ENCODE measurements around the gene GOLIM4.
A peak's percentile ranks its signal among the peaks of the same experiment; 100 is the strongest.

The GOLIM4 gene

DNA sequence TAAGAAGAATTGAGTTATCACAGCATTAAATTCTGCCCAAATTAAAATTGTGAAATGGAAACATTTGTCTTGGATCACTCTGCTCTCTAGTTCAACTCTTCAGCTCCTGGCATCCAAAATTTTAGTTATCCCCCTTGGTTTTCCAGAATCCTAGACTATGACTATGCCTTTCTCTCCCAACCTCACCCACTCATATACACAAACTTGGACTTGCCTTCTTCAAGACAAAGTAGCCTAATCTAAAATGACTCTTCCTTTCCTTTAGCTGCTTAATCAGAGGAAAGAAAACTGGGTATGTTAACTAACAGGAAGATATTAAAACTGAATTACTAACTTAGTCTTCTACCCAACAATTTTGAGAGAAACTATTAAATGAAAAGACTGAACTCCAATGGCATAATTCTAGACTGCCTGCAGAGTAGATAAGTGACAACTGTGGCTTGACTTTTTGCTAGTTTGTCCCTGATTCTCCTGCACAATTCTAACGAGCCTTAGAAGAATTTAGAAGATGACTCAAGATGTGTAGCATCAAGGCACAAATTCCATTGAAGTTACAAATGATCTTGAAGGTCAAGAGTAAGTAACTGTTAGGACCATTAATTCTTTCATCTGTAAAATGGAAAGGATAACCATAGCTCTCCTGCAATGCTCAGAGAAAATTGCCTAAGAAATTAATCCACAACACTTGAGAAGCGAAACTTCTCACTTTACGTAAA, 5.2 kb upstream of the GOLIM4 start:
- no peak for DNase-seq (ENCODE audit: low read depth)

DNA sequence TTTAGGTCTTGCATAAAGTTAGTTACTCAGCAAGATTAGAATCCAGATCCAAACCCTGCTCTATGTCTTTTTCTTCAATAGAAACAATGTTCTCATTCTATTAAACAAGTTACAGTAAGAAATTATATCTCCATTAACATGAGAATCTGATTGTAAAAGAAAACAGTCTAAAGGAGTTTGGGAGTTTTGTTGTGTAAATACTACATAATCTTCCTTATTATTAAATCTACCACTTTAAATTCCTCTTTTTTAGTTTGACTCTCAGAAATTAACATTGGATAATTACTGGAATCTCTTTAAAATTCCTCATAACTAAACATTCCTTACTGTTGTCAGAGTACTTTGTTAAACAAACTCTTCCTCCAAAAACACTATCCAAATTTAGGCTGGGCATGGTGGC, 1.7 kb upstream of the GOLIM4 start:
- DNase-seq (ENCODE audit: low read depth), result no peak

DNA sequence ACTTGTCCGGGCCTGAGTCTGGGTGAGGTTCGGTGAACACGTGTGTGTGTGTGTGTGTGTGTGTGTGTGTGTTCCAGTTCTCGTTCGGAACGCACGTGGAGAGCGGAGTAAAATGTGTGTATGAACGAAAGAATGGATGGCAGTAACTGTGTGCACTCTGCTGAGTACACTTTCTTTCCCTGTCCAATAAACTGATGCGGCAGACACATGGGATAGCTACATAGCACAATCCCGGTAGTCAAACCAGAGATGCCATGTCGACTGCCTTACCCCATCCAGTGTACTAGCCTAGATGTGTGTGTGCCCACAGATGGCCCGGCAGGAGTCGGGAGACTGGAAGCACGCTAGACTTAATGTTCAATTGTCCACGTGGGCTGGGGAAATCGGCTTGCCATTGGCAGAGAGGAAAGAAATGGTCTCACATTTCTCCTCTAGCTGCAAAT, 507 bp upstream of the GOLIM4 start:
- DNase-seq (ENCODE audit: low read depth), result peak; percentile 73

DNA sequence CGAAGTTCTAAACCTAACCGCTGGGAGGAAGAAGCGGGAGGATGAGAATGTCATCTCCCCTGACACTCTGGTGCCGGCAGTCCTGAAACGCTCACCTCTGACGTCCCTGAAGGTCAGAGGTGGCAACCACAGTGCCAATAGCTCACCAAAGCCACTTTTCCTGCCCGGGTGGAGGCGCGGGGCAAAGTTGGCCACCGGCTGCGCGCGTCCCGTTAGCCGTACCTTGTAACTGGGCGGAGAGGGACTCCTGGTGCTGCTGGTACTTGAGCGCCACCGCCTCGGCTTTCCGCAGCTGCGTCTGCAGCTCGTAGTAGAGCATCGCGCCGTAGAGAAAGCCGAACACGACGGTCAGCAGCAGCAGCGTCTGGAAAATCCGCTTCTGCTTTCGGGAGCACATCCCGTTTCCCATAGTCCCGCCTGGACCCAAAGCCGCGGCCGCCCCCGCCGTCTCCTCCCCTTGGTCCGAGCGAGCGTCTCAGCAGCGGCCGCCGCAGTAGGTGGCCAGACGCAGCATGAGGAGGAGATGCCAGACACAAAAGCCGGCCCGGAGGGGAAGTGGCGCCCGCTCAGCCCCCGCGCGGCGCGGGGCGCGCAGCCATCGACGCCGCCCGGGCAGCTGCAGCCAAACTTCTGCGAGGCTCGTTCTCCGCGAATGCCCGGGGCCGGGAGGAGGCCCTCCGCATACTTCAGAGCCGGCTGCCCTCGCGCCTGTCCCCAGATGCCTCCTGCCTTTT, 680 bp downstream of the GOLIM4 start:
- DNase-seq (ENCODE audit: low read depth), result peak; percentile 39

DNA sequence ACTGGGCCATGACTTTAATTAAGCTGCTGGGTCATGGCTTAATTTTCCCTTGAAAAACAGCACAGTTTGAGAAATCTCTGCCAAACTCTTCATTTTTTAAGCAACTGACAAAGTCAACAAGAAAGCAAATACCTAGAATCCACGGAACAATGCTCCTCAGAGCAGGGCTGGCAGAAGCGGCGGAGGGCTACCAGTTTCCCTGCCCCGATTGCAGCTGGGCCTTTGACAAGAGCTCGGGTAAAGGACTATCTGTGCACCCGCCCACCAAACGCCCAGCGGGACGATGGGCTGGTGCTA, 1.2 kb downstream of the GOLIM4 start:
- DNase-seq (ENCODE audit: low read depth), result no peak

DNA sequence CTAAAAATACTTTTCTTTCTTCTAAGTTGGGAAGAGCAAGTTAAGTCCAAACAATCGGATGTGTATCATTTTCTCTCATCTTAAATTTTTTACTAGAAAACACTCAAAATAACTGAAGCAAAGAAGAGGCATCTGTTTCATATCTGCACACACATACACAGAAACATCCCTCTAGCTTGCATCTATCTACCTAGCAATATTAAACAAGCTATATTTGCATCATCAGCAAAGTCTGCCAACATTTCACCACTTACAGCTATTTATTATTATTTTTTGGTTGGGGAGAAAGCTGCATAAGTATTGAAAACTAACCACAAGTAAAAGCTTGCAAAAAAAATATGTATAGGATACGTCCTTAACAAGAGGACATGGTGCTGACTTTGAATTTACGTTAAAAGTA, 1.9 kb downstream of the GOLIM4 start:
- no peak for DNase-seq (ENCODE audit: low read depth)

DNA sequence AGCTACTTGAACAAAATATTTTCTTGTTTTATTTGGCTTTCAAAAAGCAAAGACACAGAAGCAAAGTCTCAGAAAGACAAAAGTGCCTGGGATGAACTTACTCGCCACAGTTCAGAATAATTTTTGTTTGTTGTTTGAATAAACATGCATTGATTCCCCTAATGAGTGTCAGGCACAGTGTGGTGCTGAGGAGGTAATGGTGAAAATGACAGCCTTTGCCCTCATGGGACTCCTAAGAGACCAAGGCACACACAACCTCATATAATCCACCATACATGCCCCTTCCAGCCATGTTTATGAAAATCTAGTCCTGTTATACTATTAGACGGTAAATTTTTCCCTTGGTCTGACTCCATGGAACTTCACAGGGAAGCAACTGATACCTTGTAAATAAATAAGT, 2.5 kb downstream of the GOLIM4 start:
- DNase-seq (ENCODE audit: low read depth), result no peak

DNA sequence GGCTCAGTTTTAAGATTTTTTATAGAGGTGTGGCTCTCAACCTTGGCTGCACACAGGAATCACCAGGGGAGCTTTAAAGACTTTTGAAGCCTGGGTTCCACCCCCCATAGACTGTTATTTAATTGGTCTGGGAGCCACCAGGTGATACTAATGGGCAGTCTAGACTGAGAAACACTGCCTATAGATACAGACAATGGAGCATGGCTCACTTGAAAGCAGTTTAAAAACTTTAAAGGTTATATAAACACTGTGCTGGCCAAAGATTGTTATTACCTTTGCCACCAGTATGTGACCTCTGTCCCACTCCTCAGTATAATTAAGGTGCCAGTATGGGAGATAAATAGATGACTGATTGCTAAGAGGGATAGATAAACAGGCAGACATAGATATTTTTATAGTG, 3.8 kb downstream of the GOLIM4 start:
- no peak for DNase-seq (ENCODE audit: low read depth)

DNA sequence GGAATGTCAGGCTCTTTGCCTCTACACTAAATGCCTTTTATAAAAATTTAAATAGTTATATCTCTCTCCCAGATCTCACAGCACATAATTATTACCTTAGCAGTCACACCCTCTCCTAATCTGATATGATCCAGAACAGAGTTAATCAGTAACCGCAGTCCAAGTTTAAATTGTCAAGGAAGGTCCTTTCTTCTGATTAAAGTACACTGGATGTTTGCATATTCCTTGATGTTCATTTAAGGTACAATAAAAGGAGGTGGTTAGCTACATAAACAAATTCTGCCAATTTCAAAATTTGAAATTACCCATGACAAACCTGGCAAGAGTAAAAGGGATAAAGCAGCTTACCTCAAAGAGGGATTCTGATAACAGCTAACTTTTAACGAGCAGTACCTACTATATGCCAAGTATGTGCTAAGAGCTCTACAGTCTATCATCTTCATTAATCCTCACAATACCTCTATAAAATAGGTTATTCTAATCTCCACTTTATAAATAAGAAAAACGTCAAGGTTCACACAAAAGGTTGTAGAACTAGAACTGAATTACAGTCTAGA, 4.3 kb downstream of the GOLIM4 start:
- no peak for DNase-seq (ENCODE audit: low read depth)

DNA sequence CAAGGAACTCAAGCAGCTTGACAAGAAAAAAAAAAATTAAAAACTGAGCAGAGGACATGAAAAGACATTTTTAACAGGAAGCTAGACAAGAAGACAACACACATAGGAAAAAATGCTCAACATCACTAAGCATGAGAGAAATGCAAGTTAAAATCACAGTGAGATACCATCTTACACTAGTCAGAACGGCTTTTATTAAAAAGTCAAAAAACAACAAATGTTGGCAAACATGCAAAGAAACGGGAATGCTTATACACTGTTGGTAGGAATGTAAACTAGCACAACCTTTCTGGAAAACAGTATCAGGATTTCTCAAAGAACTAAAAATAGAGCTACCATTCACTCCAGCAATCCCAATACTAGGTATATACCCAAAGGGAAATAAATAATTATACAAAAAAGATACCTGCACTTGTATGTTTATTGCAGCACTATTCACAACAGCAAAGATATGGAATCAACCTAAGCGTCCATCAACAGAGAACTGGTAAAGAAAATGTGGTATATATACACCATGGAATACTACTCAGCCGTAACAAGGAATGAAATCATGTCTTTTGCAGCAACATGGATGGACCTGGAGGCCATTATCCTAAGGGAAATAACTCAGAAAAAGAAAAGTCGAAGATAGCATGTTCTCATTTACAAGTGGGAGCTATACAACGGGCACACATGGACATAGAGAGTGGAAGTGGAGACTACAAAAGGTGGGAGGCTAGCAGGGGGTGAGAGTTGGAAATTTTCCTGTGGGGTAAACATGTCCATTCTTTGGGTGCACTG, 5.2 kb downstream of the GOLIM4 start:
- DNase-seq (ENCODE audit: low read depth), result no peak

DNA sequence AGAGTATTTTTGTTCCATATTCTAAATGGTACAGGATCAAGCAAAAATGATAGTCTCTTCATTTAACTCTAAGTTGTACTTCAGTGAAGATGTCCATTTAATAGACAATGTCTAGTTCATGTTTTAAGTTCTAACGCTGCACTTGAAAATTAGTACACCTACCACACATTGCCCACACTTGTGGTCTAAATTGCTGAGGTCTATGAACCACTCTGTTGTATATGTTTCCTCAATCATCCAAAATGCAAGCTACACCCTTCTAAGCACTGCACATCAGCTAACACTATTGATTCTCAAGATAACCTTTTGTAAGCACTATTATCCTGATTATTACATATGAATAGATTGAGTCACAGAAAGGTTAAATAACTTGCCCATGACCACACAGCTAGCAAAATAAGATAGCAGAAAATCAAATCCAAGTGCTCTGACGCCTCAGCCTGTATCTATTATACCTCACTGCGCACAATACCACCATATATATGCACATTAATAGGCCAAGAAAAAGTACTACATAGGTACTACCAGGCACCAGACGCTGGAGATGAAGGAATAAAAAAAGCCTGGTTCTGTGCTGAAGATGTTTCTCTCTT, 6.4 kb downstream of the GOLIM4 start:
- no peak for DNase-seq (ENCODE audit: low read depth)

DNA sequence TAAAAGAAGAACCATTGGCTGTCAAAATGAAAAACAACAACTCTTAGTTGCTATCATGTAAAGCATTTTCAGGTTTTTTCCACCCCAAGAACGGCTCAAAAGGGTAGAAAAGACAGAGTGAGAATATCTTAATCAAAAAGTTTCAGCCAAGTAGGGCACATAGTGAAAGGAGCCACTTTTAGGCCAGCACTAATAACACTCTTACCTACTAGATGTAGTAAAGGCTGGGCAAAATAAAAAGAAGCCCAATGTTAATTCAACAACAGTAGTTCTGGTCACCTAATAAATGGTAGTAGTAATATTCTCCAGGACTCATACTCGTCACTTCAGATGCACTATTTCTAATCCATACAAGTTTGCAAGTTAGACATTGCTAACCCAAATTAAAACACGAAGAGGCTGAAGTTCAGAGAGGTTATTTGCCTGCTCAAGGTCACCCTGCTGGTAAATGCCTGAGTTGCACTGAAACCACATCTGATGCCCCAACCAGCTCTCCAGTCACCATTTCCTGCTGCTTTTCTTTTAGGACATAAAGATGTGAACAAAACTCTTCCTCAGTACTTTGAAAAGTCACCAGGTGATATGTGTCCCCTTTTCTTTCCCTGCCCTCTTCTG, 7.5 kb downstream of the GOLIM4 start:
- no peak for DNase-seq (ENCODE audit: low read depth)

DNA sequence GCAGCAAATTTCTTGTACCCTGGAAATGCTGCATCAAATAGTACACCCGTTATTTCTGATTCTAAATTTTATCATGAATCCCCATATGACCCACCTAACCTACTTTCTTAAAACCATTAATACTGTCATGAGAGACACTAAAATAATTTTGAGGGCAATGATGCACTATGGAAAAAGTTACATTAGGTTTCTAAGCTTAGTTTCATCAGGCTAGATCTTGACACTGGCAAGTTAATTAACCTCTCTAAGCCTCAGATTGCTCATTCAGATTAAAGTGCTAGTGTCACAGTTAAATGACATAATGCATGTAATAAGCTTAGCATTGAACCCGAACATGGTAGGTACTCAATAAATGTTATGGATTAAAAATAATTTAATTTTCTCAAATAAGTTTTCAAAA, 8.2 kb downstream of the GOLIM4 start:
- DNase-seq (ENCODE audit: low read depth), result no peak

DNA sequence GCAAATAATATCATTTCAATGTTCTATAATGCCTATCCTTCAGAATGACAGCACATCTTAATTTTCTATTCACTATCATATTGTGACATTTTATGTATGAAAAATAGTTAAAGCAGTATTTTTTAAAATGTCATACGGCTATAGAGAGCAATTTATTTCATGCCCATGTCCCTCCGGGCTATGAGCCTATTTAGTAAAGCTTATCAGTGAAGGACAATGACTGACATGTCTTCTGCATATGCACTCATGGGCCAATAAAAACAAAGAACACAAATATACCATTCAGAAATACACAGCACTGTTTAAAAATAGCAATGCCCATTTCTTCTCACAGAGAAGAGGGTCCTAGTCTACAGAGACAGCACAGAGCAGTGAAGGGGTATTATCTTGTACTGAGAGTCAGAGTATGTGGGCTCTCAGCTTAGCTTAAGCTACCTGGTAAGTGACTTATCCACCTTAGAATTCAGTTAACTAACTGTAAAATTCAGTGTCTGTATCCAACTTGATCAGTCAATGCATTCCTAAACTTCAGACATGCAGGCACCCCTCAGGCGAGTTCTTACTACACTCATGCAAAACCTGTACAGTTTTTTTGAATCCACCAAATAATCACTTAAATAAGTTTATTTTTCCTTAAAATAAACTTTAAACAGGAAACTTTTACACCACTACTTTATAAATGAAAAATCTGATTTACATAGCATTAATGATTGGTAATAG, 9.0 kb downstream of the GOLIM4 start:
- DNase-seq (ENCODE audit: low read depth), result no peak

DNA sequence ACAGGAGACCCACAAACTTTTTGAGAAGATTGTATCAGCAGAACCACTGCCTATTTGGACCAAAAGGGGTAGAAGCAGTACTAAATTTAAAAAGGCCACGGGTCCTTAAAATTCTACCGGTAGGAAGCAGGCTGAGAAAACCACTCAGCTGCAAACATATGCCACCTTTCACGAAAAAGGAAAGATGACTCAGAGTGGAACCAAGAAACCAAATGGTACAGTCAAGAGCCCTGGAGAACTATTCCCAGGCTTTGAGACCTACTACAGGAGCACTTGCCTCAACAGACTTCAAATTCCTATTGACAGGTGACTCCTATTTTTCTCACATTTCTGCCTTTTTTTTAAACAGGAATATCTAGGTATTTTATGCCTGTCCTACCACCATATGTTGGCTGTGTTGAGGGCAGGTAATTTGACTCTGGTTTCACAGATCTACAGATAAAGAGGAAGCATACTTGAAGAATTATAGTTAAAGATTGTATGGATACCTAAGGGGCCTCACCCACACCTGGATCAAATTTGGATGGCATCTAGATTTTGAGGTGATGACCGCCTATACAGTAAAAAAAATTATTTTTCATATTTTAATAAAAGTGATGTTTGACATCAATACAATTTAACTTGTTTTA, 10.1 kb downstream of the GOLIM4 start:
- DNase-seq (ENCODE audit: low read depth), result no peak

DNA sequence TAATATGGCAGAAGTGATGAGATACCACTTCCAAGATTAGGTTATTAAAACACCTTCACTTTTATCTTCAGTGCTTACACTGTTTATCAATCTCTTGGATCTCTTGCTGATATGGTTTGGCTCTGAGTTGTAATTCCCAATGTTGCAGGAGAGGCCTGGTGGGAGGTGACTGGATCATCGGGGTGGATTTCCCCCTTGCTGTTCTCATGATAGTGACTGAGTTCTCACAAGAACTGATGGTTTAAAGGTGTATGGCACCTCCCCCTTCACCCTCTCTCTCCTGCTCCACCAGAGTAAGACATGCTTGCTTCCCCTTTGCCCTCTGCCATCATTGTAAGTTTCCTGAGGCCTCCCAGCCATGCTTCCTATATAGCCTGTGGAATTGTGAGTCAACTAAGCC, 11.8 kb downstream of the GOLIM4 start:
- no peak for DNase-seq (ENCODE audit: low read depth)

DNA sequence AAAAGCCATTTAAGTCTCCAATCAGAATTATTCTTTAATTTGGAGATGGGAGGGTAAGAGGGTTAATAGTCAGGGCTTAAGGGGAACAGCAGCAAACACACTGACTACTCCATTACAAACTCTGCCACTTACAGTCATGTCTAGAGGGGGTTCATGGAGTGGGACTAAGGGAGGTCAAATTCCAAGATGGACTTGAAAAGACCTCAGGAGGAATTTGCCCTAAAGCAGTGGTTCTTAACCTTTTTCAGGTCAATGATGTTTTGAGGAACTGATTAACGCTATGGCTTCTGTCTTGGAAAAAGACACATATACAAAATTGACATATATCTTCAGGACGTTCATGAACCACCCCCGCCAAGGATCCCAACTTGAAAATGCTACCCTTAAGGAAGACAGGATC, 13.9 kb downstream of the GOLIM4 start:
- no peak for DNase-seq (ENCODE audit: low read depth)

DNA sequence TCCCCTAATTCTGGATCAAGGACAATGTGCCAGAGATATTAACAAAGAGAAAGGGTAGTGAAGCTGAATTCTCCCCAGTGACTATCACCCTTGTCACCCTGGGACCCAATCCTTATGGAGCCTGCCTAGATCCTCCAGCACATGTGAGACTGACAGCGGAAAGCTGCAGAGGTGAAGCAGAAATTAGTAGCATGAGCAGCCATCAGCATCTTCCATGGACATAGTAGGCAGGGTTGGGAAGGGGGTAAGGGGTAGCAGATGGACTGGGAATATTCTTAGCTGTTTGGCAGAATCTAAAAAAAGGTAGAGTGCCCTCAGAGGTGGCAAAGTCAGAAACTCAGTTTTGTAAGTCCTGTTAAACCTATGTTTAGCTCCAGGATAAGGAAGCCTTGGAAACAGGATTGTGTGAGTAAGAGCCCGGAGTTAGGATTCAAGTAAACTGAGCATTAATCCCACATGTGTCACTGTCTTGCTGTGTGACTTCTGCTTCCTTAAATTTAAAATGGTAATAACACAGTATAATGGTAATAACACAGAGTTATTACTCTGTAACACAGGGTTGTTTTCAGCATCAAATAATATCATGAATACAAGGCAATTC, 14.5 kb downstream of the GOLIM4 start:
- DNase-seq (ENCODE audit: low read depth), result no peak

DNA sequence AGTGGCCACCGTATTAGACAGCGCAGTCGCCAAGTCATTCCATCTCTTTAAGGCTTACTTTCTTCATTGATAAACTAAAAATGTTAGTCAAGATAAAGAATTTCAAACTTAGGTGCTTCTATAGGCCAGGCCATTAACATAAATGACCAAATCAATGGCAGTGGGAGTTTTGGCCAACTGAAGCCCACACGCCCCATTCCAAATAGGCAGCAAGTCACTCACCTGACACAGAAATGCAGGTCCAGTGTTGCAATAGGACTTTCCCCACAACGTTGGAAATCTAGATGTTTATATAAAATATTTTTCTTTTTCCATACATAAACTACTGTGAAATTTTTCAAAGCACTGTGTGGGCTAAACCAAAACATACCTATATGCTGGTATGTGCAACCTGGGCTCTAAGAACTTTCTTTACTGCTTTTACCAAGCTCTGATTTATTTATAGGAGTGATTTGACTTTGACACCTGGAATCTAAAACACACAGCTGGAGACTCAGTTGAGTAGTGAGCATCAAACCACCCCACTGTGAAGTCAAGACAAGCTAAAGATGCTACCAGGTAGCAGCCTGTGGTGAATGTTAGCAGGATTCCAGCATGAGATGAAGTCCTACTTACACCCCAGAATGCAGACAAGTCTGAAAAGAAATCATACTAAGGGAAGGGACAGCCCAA, 15.1 kb downstream of the GOLIM4 start:
- DNase-seq (ENCODE audit: low read depth), result no peak

DNA sequence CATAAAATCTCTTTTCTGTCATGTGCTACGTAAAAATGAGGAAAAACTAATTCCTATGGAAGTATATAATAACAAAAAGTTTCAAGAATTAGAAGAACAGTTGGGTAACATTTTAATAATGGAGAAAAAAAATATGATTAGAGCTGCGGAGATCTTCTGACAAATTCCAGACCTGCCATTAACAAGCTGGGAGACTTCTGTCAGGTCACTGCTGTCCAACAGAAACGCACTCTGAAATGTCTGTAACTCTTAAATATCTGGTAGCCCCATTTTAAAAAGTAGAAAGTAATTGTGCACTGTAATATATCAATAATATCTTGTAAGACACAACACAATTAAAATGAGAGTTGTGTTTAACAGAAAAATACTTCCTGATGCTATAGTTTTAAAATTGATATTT, 15.7 kb downstream of the GOLIM4 start:
- no peak for DNase-seq (ENCODE audit: low read depth)

Measured in fibroblast of the conjunctiva (primary cell).